SK-N-MC (cell line): Measurements from ENCODE around the gene CRYL1.

Experiments used
- EZH2 ChIP-seq: fragments of 200-600 bp; sonication (generic); IDR thresholded peaks from one replicate; pipeline ENCODE4 v1.6.1; 2017; ENCODE audit warnings: antibody characterized with exemption
- FOXP2 ChIP-seq: optimal IDR thresholded peaks from 2 replicates; pipeline ENCODE3; 2011; ENCODE audit warnings: mild to moderate bottlenecking, moderate library complexity; ENCODE audit not compliant: insufficient read depth; ENCODE audit errors: extremely low read length, control extremely low read depth
- POLR2AphosphoS5 ChIP-seq: IDR thresholded peaks from 2 replicates; pipeline ENCODE4 v1.6.1; 2012; ENCODE audit warnings: mild to moderate bottlenecking, low read depth, low read length, borderline replicate concordance

- TF ChIP-seq POLR2AphosphoS5, result no peak
- no peak for TF ChIP-seq EZH2
- TF ChIP-seq FOXP2, result no peak
Observed at GRCh38 chr13:20547479-20547908, 21.8 kb upstream of the CRYL1 start.
